WTC11 (cell line): ENCODE results near the gene NTN5.

ENCODE experiments used
- CTCF ChIP-seq: fragments of 200-600 bp; IDR thresholded peaks from 2 replicates; pipeline ENCODE4 v1.8.0; 2022; ENCODE audit warnings: antibody characterized with exemption
- E2F4 ChIP-seq: sonication (generic); formaldehyde crosslinking; IDR thresholded peaks from 2 replicates; pipeline ENCODE4 v1.8.1; 2022; ENCODE audit warnings: low read depth, mild to moderate bottlenecking, moderate library complexity, missing genetic modification reagents, borderline replicate concordance
- ESRRA ChIP-seq: sonication (generic); formaldehyde crosslinking; IDR thresholded peaks from 2 replicates; pipeline ENCODE4 v1.8.1; 2022; ENCODE audit warnings: mild to moderate bottlenecking, missing genetic modification reagents, borderline replicate concordance
- NR1H2 ChIP-seq: sonication (generic); formaldehyde crosslinking; IDR thresholded peaks from 2 replicates; pipeline ENCODE4 v1.9.0; 2021; ENCODE audit warnings: mild to moderate bottlenecking, moderate library complexity, missing genetic modification reagents
- OVOL2 ChIP-seq: fragments of 250-450 bp; sonication (Bioruptor Pico); IDR thresholded peaks from 2 replicates; pipeline ENCODE4 v1.9.0; 2021; ENCODE audit warnings: mild to moderate bottlenecking, borderline replicate concordance
- RELA ChIP-seq: sonication (generic); formaldehyde crosslinking; IDR thresholded peaks from 2 replicates; pipeline ENCODE4 v1.8.1; 2022; ENCODE audit warnings: missing genetic modification reagents, mild to moderate bottlenecking, borderline replicate concordance
- SP1 ChIP-seq: sonication (generic); formaldehyde crosslinking; conservative IDR thresholded peaks from 2 replicates; pipeline ENCODE4 v1.8.1; 2022; ENCODE audit warnings: missing genetic modification reagents
- TEAD1 ChIP-seq: sonication (generic); formaldehyde crosslinking; IDR thresholded peaks from 2 replicates; pipeline ENCODE4 v1.8.0; 2022; ENCODE audit warnings: mild to moderate bottlenecking, missing genetic modification reagents
- ZNF219 ChIP-seq: sonication (generic); formaldehyde crosslinking; IDR thresholded peaks from 2 replicates; pipeline ENCODE4 v1.8.0; 2023; ENCODE audit warnings: missing genetic modification reagents, mild to moderate bottlenecking, borderline replicate concordance
- ZNF512 ChIP-seq: sonication (generic); formaldehyde crosslinking; IDR thresholded peaks from 2 replicates; pipeline ENCODE4 v1.8.1; 2022; ENCODE audit warnings: missing genetic modification reagents, borderline replicate concordance
- TF ChIP-seq, protein P1 (sequence below): sonication (generic); formaldehyde crosslinking; IDR thresholded peaks from 2 replicates; pipeline ENCODE4 v1.8.0; 2022; ENCODE audit warnings: mild to moderate bottlenecking, missing genetic modification reagents

DNA sequence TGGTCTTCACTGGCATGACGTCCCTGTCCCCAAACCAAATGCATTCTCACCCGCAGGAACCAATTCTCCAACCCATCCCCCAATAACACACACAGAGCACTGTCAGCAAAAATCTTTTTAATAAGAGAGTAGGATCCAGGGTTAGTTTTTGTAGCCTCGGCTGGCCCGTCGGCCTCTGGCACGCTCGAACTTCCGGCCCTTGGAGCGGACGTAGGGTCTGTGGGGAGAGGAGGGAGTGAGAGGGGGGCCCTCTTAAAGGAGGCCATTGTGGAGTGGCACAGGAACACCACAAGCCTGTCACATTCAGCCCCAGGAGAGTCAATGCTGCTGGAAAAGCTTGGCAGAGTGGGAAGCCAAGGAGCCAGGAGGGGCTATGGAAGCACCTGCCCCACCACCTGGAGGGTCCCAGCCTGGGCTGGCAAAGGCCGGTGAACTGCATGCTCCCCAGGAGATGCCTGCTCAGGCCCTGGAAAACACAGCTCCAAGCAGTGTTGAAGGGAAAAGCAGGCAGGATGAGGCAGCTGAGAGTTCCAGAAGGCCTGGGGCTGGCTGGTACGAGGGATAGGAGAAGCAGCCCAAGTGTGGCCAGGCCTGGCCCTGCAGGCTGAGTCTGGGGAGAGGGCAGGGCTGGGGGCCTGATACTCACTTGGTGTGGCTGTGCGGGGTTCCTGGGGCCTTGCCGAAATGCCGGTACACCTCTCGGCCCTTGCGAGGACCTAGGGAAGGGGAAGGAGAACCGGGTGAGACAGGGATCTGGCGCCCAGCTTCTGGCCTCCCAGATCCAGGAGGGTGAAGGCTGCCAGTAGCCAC is 57.4 kb downstream of the NTN5 start:
- no peak for TF ChIP-seq ZNF219 (CRISPR knock-in tag)
- no peak for TF ChIP-seq CTCF
- TF ChIP-seq SP1: no peak
- TF ChIP-seq NR1H2 (CRISPR knock-in tag): no peak
- no peak for TF ChIP-seq E2F4 (CRISPR knock-in tag)
- no peak for TF ChIP-seq ZNF512 (CRISPR knock-in tag)
- TF ChIP-seq TEAD1 (CRISPR knock-in tag): no peak
- no peak for TF ChIP-seq ESRRA
- TF ChIP-seq, protein P1, sequence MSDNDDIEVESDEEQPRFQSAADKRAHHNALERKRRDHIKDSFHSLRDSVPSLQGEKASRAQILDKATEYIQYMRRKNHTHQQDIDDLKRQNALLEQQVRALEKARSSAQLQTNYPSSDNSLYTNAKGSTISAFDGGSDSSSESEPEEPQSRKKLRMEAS: no peak
- TF ChIP-seq OVOL2 (CRISPR knock-in tag): no peak
- no peak for TF ChIP-seq RELA (CRISPR knock-in tag)
